Fibroblast of lung (primary cell): ENCODE data around the gene FRMD4A.

Experiments
- EZH2 ChIP-seq: IDR thresholded peaks from 2 replicates; pipeline ENCODE4 v1.5.1; 2012; ENCODE audit warnings: low read length, control low read depth, mild to moderate bottlenecking; ENCODE audit errors: missing control alignments
- TF ChIP-seq, protein P1 (sequence below), 2 donors: IDR thresholded peaks in 1 of 2; conservative IDR thresholded peaks in 1 of 2; 1 replicate in 1 of 2; 2 replicates in 1 of 2; pipeline ENCODE4 v1.5.1; 2011 to 2012; ENCODE audit warnings: low read length in 2 of 2, control low read depth in 1 of 2, inconsistent platforms in 1 of 2, low read depth in 1 of 2, mild to moderate bottlenecking in 1 of 2

DNA sequence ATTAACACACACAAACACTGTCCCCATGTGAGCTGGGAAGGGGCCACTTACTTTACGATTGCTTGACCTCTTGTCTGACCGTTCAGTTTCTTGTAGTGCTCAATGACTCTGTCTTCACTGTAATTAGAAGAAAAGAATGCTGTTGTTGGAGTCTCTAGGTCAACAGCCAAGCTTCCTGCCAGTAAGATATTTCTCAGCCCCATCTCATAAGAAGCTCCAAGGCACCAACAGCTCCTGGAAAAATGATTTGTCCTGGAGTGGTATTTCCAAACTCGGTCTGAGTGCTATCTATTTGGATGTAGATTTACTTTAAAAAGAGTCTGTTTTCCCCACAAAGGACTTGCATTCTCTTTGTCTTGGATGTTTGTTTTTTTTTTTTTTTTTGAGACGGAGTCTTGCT, 590.3 kb downstream of the FRMD4A start:
- TF ChIP-seq, protein P1, sequence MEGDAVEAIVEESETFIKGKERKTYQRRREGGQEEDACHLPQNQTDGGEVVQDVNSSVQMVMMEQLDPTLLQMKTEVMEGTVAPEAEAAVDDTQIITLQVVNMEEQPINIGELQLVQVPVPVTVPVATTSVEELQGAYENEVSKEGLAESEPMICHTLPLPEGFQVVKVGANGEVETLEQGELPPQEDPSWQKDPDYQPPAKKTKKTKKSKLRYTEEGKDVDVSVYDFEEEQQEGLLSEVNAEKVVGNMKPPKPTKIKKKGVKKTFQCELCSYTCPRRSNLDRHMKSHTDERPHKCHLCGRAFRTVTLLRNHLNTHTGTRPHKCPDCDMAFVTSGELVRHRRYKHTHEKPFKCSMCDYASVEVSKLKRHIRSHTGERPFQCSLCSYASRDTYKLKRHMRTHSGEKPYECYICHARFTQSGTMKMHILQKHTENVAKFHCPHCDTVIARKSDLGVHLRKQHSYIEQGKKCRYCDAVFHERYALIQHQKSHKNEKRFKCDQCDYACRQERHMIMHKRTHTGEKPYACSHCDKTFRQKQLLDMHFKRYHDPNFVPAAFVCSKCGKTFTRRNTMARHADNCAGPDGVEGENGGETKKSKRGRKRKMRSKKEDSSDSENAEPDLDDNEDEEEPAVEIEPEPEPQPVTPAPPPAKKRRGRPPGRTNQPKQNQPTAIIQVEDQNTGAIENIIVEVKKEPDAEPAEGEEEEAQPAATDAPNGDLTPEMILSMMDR (conservative IDR thresholded peaks at IDR 0.05 in 1 of 2, IDR thresholded peaks at IDR 0.05 in 1 of 2; ENCODE audit: low read depth in 1 of 2, low read length in 2 of 2) = no peak
- TF ChIP-seq EZH2 = no peak
